Measurements from ENCODE around the gene NRDC.
"Not testable (repeated sequence)": the region's sequence is repeated elsewhere in the genome, so short reads cannot be mapped to it uniquely, and the experiment has no call there.

NRDC gene

GRCh38 chr1:51878616-51879336 is at the start of gene NRDC:
Gene NRDC (minus strand): TSS chr1:51878727. CDS start chr1:51878615, 112 bp downstream.
- DNase-seq = peak; percentile 91 to 100 (median 98)

- DNase-seq = no peak
Measured at GRCh38 chr1:51927029-51927428, 48.5 kb upstream of the NRDC start.

- DNase-seq = no peak
Measured at GRCh38 chr1:51926171-51926812, 47.8 kb upstream of the NRDC start.

GRCh38 chr1:51924455-51924854 is 45.9 kb upstream of the NRDC start:
- no peak for DNase-seq

GRCh38 chr1:51922040-51922439 is 43.5 kb upstream of the NRDC start:
- DNase-seq = no peak

GRCh38 chr1:51920130-51920529 is 41.6 kb upstream of the NRDC start:
- no peak for DNase-seq

- no peak for DNase-seq
Measured at GRCh38 chr1:51919684-51920083, 41.2 kb upstream of the NRDC start.

- no peak for DNase-seq
Measured at GRCh38 chr1:51916587-51917405, 38.3 kb upstream of the NRDC start.

GRCh38 chr1:51915951-51916350 is 37.4 kb upstream of the NRDC start:
- DNase-seq = peak in 1 of 14 donors; percentile 10

GRCh38 chr1:51912881-51913280 is 34.4 kb upstream of the NRDC start:
- DNase-seq = no peak

- DNase-seq = no peak
Measured at GRCh38 chr1:51910221-51911000, 31.9 kb upstream of the NRDC start.

GRCh38 chr1:51908499-51908898 is 30.0 kb upstream of the NRDC start:
- DNase-seq = no peak

GRCh38 chr1:51907079-51907702 is 28.7 kb upstream of the NRDC start:
- DNase-seq = no peak

- peak in 6 of 14 donors; percentile 3 to 38 (median 9) for DNase-seq
Measured at GRCh38 chr1:51906306-51907078, 28.0 kb upstream of the NRDC start.

GRCh38 chr1:51902456-51902855 is 23.9 kb upstream of the NRDC start:
- DNase-seq = no peak

- DNase-seq = no peak
Measured at GRCh38 chr1:51901151-51901550, 22.6 kb upstream of the NRDC start.

GRCh38 chr1:51899022-51899421 is 20.5 kb upstream of the NRDC start:
- DNase-seq = no peak

- DNase-seq = no peak
Measured at GRCh38 chr1:51898090-51898734, 19.7 kb upstream of the NRDC start.

GRCh38 chr1:51897699-51898031 is 19.1 kb upstream of the NRDC start:
- no peak for DNase-seq

GRCh38 chr1:51894748-51895147 is 16.2 kb upstream of the NRDC start:
- not testable (repeated sequence) for DNase-seq

- DNase-seq = no peak
Measured at GRCh38 chr1:51878308-51878615, 265 bp downstream of the NRDC start.

Data from C1 segment of cervical spinal cord (tissue), 14 donors.